ENCODE data around the gene KIF27.

The KIF27 gene

DNA sequence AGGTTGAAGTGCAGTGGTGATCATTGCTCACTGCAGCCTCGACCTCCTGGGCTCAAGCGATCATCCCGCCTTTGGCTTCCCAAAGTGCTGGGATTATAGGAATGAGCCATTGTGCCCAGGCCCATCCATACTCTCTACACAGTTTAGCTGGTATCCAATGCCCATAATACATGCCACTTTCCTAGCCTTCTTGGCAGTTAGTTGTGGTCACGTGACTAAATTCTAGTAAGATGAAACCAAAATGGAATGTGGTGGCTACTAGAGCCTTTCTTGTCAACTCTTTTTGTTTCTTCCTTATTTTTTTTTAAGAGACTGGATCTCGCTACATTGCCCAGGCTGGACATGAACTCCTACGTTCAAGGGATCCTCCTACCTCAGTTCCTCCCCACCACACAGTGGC lies 15.3 kb upstream of the KIF27 start:
- TF ChIP-seq CTCF (IDR thresholded peaks at IDR 0.05): no peak

DNA sequence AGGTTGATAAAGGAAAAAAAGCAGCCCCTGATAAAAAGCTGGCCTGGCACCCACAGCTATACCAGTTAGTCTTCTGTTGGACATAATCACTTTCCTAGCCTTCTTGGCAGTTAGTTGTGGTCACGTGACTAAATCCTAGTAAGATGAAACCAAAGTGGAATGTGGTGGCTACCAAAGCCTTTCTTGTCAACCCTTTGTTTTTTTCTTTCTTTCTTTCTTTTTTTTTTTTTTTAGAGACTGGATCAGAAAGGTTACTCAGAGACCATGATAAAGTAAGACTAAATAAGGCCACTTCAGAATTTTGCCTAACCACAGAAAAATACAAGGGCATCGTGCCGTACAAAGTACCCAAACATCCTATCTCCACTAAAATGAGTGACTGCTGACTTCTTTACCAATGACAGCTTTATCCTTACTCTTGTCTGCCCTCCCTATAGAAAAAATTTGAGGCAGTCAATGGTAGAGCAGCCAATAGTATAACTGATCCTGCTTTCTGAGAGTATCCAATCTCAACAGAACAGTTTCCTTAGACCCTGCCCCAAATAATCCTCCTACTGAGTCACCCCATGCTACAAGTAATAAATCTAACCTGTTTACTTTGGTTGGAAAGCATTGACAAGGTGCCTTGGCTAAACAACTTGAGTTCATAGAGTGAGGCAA lies 14.2 kb upstream of the KIF27 start:
- TF ChIP-seq CTCF (IDR thresholded peaks at IDR 0.05): no peak

DNA sequence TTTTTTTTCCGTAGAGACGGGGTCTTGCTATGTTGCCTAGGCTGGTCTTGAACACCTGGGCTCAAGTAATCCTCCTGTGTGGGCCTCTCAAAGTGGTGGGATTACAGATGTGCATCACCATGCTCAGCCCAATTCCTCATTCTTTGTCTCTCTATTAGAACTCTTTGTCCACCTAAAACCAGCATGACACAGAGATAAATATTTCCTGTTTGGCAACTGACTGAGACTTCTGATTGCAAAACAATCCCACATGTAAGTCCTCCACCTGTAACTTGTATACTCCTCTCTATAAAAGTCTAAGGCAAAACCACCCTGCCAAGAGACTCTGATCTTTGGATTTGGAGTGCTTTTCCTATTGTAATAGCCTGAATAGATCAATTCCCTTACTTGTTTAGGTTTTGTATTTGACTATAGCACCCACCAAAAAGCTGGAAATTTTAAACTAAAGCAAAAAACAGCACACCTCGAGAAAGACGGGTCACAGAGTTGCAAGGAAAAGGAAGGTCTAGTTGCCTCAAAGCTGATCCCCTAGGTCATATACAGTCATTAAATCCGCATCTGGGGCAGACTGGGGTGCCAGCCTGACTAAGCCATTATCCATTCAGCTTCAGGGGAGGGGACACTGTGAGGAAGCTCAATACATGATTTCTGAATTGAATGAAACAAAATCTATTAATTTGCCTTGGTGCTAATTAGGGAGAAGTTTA lies 13.5 kb upstream of the KIF27 start:
- no peak for TF ChIP-seq CTCF (IDR thresholded peaks at IDR 0.05)

DNA sequence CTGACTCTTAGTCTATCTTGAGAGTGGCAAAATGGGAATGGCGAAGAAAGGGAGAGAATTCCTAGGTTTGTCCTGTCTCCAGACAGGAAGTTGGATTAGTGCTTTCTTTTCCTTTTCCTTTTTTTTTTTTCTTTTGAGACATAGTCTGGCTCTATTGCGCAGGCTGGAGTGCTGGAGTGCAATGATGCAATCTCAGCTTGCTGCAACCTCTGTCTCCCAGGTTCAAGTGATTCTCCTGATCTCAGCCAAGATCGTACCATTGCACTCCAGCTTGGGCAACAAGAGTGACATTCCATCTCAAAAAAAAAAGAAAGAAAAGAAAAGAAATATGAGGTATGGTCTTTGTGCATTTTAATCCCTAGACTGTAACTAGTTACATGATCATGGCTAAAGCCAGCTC lies 12.6 kb upstream of the KIF27 start:
- TF ChIP-seq CTCF (IDR thresholded peaks at IDR 0.05): no peak

DNA sequence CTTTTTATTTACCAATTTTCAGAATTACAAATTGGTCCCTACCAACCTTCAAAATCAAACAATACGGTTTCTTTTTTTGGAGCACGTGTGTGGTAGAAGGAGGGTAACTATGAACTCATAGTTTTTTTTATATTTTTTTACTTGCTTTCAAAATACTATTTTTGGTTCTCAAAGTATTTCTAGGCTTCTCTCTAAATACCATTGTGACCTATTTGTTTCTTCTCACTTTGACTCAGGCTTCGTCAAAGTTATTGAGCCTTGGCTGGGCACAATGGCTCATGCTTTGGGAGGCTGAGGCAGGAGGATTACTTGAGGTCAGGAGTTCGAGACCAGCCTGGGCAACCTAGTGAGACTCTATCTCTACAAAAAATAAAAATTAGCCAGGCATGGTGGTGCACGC lies 11.6 kb upstream of the KIF27 start:
- no peak for TF ChIP-seq CTCF (IDR thresholded peaks at IDR 0.05)

GRCh38 chr9:83932011-83932410 lies 10.8 kb upstream of the KIF27 start:
- no peak for TF ChIP-seq CTCF (IDR thresholded peaks at IDR 0.05)

GRCh38 chr9:83930881-83931280 lies 9.6 kb upstream of the KIF27 start:
- TF ChIP-seq CTCF (IDR thresholded peaks at IDR 0.05): no peak

All from LNCAP (cell line).